ENCODE results near the gene ZBTB7C. TPM values are rescaled to one million over a fixed set of nuclear protein-coding genes. Genes with fewer than 3 reads are reported as not detected.

Gene ZBTB7C
- total and polyA plus RNA-seq, 2 of the 4 experiments (the other 2 are of a cell fraction) = not detected

DNA sequence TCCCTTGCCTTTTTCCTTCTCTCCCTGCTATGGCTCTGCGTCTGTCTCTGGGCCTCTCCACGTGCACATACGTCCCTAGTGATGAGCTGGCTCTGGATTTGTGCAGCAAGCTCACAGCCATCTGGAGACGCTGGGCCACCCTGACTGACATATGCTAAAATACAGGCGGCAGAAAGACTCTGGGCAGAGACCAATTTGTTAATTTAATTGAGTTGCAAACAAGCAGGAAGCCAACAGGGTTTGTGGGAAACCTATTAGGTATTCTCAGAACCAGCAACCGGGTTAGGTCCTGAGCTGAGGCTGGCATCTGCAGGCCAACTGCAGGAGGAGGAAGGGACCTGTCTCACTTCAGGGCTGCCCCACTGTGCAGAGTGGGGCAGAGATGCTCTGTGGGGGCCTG, 425.2 kb downstream of the ZBTB7C start:
- no peak for ATAC-seq (ENCODE audit: low read depth)
- no peak overlapping the region for H3K9ac ChIP-seq (ENCODE audit: low read depth, low read length)
- H4K5ac ChIP-seq (ENCODE audit: low read depth, low read length) = no peak overlapping the region
- H2AFZ ChIP-seq (replicated peaks; ENCODE audit: low read length, poor library complexity) = no peak overlapping the region
- no peak overlapping the region for H2AK5ac ChIP-seq (ENCODE audit: low read depth, low read length)
- no peak overlapping the region for H3K18ac ChIP-seq (ENCODE audit: low read depth, low read length)
- H3K23ac ChIP-seq (ENCODE audit: low read depth, low read length) = no peak overlapping the region
- ChIA-PET POLR2A (ENCODE audit: unreplicated experiment) (no interaction called here), CTCF (no interaction called here)
- no peak overlapping the region for H3K14ac ChIP-seq (replicated peaks; ENCODE audit: low read depth, low read length)
- no peak for DNase-seq
- no peak overlapping the region for H2BK15ac ChIP-seq (ENCODE audit: low read depth, low read length)
- H3K9me1 ChIP-seq (ENCODE audit: insufficient read depth, low read length) = no peaks in the 10 kb centered on the region
- no peaks in the 10 kb centered on the region for H3K79me1 ChIP-seq (ENCODE audit: low read depth in 1 of 2, low read length in 2 of 2)
- H2BK20ac ChIP-seq (ENCODE audit: low read depth, low read length) = no peak overlapping the region
- H4K20me1 ChIP-seq (ENCODE audit: insufficient read depth, low read length) = no peaks in the 10 kb centered on the region
- WGBS, 2 experiments (ENCODE audit: extremely low coverage in 2 of 2, insufficient read length in 1 of 2) = no CpG with 5 or more reads among the region's 6 CpGs
- H3K4me2 ChIP-seq (ENCODE audit: low read depth, low read length) = no peak overlapping the region
- no peak overlapping the region for H2AK9ac ChIP-seq (replicated peaks; ENCODE audit: low read depth, low read length, poor library complexity)
- no peaks in the 10 kb centered on the region for H3K9me3 ChIP-seq (ENCODE audit: control insufficient read depth, insufficient read depth, low read length)
- no peak overlapping the region for H3K4ac ChIP-seq (ENCODE audit: low read depth, low read length)
- no peak overlapping the region for H3K27ac ChIP-seq (ENCODE audit: insufficient read depth, low read length)
- peaks cover 5% of the 10 kb centered on the region for H3K27me3 ChIP-seq (ENCODE audit: control insufficient read depth, insufficient read depth, low read length)
- H3K36me3 ChIP-seq (ENCODE audit: control insufficient read depth, insufficient read depth, low read length) = no peaks in the 10 kb centered on the region
- BruUV-seq (replicated peaks) = no TSS peak
- no peak overlapping the region for H4K91ac ChIP-seq (ENCODE audit: insufficient read depth, low read depth, low read length)
- no peak overlapping the region for H2BK5ac ChIP-seq (ENCODE audit: low read depth, low read length, poor library complexity, severe bottlenecking)
- H2BK120ac ChIP-seq (ENCODE audit: low read depth, low read length) = no peak overlapping the region
- no peak overlapping the region for H4K8ac ChIP-seq (ENCODE audit: low read depth in 2 of 2, low read length in 2 of 2)
- no peaks in the 10 kb centered on the region for H3K4me1 ChIP-seq (ENCODE audit: control insufficient read depth, insufficient read depth, low read length)
- intact Hi-C loops (cut with micrococcal nuclease) (no loop called here), in situ Hi-C loops (cut with MboI; ENCODE audit: low sequenced_read_pairs) (no loop called here), dilution Hi-C loops (cut with HindIII; ENCODE audit: low sequenced_read_pairs, unreplicated experiment) (no loop called here)
- TF ChIP-seq, protein P1, sequence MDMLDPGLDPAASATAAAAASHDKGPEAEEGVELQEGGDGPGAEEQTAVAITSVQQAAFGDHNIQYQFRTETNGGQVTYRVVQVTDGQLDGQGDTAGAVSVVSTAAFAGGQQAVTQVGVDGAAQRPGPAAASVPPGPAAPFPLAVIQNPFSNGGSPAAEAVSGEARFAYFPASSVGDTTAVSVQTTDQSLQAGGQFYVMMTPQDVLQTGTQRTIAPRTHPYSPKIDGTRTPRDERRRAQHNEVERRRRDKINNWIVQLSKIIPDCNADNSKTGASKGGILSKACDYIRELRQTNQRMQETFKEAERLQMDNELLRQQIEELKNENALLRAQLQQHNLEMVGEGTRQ (IDR thresholded peaks at IDR 0.05; ENCODE audit: low read depth, low read length) = no peak
- TF ChIP-seq FOS (IDR thresholded peaks at IDR 0.05; ENCODE audit: low read depth, low read length) (no peak), POLR2A (IDR thresholded peaks at IDR 0.05; ENCODE audit: low read depth, low read length) (no peak), MAFK (IDR thresholded peaks at IDR 0.05; ENCODE audit: low read depth, low read length) (no peak), MXI1 (IDR thresholded peaks at IDR 0.05; ENCODE audit: borderline replicate concordance, low read depth, low read length) (no peak), CEBPB (IDR thresholded peaks at IDR 0.05; ENCODE audit: low read depth, low read length) (no peak), RFX5 (IDR thresholded peaks at IDR 0.05; ENCODE audit: low read depth, low read length) (no peak), BHLHE40 (IDR thresholded peaks at IDR 0.05; ENCODE audit: low read depth, low read length) (no peak), CHD1 (IDR thresholded peaks at IDR 0.05; ENCODE audit: low read depth, low read length) (no peak), MAZ (IDR thresholded peaks at IDR 0.05; ENCODE audit: borderline replicate concordance, low read depth, low read length) (no peak)
- no peak overlapping the region for H3K56ac ChIP-seq (ENCODE audit: extremely low read depth, insufficient read depth, low read length)
- no peak overlapping the region for H3K4me3 ChIP-seq (ENCODE audit: insufficient read depth, low read depth, low read length)
